C4-2B (cell line): ENCODE results near the gene SGCE.

ENCODE experiments used
- ZFX ChIP-seq: fragments of 450-650 bp; IDR thresholded peaks from 2 replicates; pipeline ENCODE4 v1.6.1; 2017
- TF ChIP-seq, protein P1 (sequence below): fragments of 450-650 bp; conservative IDR thresholded peaks from 2 replicates; pipeline ENCODE4 v1.5.1; 2017; ENCODE audit warnings: mild to moderate bottlenecking

DNA sequence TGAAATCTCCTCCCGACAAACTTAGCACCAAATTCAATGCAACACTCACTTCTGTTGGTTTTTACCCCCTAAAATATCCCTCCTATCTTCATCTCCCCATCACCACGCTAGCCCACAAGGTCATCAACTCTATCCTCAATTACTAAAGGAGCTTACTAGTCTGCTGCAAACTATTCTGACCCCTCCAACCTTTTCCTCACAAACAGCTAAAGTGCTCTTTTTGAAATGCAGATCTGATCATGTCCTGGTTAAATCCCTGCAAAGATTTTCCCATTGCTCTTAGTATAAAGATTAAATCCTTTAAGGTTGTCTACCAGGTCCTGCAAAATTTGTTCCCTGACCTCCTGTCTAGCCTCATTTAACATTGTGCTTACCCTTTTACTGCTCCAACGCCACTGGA lies 8.6 kb downstream of the SGCE start:
- TF ChIP-seq, protein P1, sequence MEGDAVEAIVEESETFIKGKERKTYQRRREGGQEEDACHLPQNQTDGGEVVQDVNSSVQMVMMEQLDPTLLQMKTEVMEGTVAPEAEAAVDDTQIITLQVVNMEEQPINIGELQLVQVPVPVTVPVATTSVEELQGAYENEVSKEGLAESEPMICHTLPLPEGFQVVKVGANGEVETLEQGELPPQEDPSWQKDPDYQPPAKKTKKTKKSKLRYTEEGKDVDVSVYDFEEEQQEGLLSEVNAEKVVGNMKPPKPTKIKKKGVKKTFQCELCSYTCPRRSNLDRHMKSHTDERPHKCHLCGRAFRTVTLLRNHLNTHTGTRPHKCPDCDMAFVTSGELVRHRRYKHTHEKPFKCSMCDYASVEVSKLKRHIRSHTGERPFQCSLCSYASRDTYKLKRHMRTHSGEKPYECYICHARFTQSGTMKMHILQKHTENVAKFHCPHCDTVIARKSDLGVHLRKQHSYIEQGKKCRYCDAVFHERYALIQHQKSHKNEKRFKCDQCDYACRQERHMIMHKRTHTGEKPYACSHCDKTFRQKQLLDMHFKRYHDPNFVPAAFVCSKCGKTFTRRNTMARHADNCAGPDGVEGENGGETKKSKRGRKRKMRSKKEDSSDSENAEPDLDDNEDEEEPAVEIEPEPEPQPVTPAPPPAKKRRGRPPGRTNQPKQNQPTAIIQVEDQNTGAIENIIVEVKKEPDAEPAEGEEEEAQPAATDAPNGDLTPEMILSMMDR, result no peak
- TF ChIP-seq ZFX, result no peak
